CD4-positive, alpha-beta memory T cell (primary cell): ENCODE data around the gene PSMD12. TPM values are rescaled to one million over a fixed set of nuclear protein-coding genes. Genes with fewer than 3 reads are reported as not detected.
A peak's percentile ranks its signal among the peaks of the same experiment; 100 is the strongest.
"Not testable (repeated sequence)": the region's sequence is repeated elsewhere in the genome, so short reads cannot be mapped to it uniquely, and the experiment has no call there.

Experiments used
- CTCF ChIA-PET: fragments of 350-600 bp; sonication (Branson Sonifier 250); formaldehyde crosslinking; loops from one replicate; lab custom pipeline; 2021; ENCODE audit warnings: inconsistent platforms; ENCODE audit not compliant: partially characterized antibody; lab: Charles Lee
- POLR2A ChIA-PET: fragments of 350-600 bp; sonication (Branson Sonifier 250); formaldehyde crosslinking; loops from one replicate; lab custom pipeline; 2021; ENCODE audit not compliant: partially characterized antibody; lab: Charles Lee
- DNase-seq, 5 donors: peaks; one replicate each; pipeline versions ENCODE4 v3.0.0 to v3.0.0-alpha.2; 2020 to 2022; ENCODE audit warnings: mixed read lengths in 1 of 5
- H3K27ac ChIP-seq: one replicate; pipeline ENCODE4 v1.7.0; 2013; ENCODE audit warnings: low read depth, low read length
- H3K27me3 ChIP-seq: 2 replicates; pipeline ENCODE4 v1.7.0; 2013; ENCODE audit warnings: mild to moderate bottlenecking, low read length, moderate library complexity; ENCODE audit not compliant: insufficient read depth
- H3K36me3 ChIP-seq: 2 replicates; pipeline ENCODE4 v1.7.0; 2013; ENCODE audit warnings: mild to moderate bottlenecking, low read length, moderate library complexity; ENCODE audit not compliant: insufficient read depth
- H3K4me1 ChIP-seq: 2 replicates; pipeline ENCODE4 v1.7.0; 2013; ENCODE audit warnings: mild to moderate bottlenecking, low read length, moderate library complexity; ENCODE audit not compliant: insufficient read depth
- H3K4me3 ChIP-seq, 2 donors: one replicate each; pipeline ENCODE4 v1.7.0; 2013; ENCODE audit warnings: low read length in 2 of 2, mild to moderate bottlenecking in 1 of 2
- H3K9me3 ChIP-seq, 2 donors: one replicate each; pipeline ENCODE4 v1.7.0; 2013; ENCODE audit warnings: low read length in 2 of 2, control low read depth in 1 of 2; ENCODE audit not compliant: control insufficient read depth in 1 of 2
- H3K27ac Mint-ChIP-seq, 7 donors: one replicate each; pipeline ENCODE4 v1.8.0; 2020 to 2021; ENCODE audit warnings: mixed read lengths in 7 of 7, mild to moderate bottlenecking in 6 of 7, inconsistent platforms in 3 of 7, moderate library complexity in 3 of 7
- H3K27me3 Mint-ChIP-seq, 2 donors: one replicate each; pipeline ENCODE4 v1.8.0; 2020 to 2021; ENCODE audit warnings: mixed read lengths in 2 of 2
- H3K36me3 Mint-ChIP-seq, 2 donors: one replicate each; pipeline ENCODE4 v1.8.0; 2020 to 2021; ENCODE audit warnings: mixed read lengths in 2 of 2, inconsistent platforms in 1 of 2, mild to moderate bottlenecking in 1 of 2
- H3K4me1 Mint-ChIP-seq, 4 donors: one replicate each; pipeline ENCODE4 v1.8.0; 2020 to 2021; ENCODE audit warnings: mixed read lengths in 4 of 4, mild to moderate bottlenecking in 1 of 4
- H3K4me3 Mint-ChIP-seq, 8 donors: one replicate each; pipeline ENCODE4 v1.8.0; 2020 to 2021; ENCODE audit warnings: mixed read lengths in 8 of 8, mild to moderate bottlenecking in 7 of 8, moderate library complexity in 6 of 8, inconsistent platforms in 3 of 8
- H3K9me3 Mint-ChIP-seq, 8 donors: one replicate each; pipeline ENCODE4 v1.8.0; 2020 to 2021; ENCODE audit warnings: mixed read lengths in 8 of 8, mild to moderate bottlenecking in 5 of 8, inconsistent platforms in 3 of 8, moderate library complexity in 1 of 8
- intact Hi-C: fragments of 100-400 bp; cut with micrococcal nuclease; formaldehyde crosslinking; loops from one replicate; pipeline ENCODE4 v1.15.1; 2023
- polyA plus RNA-seq, 2 donors: library from polyadenylated mRNA; unstranded; fragments of 300-500 nt; fragmentation: Illumina TruSeq; gene quantifications; one replicate each; pipeline ENCODE4 v1.2.3, GENCODE V29; 2021
- total RNA-seq, 2 experiments: library from RNA; stranded (reverse); gene quantifications; one replicate each; pipeline ENCODE4 v1.2.3, GENCODE V29; 2021

The PSMD12 gene
- total and polyA plus RNA-seq, 4 experiments from 2014 or later: 34.5 to 49.8 (median 47.8) TPM

- Histone ChIP-seq H3K4me1 (no peaks in the 10 kb centered on the region), H3K27ac (no peak overlapping the region), H3K4me3 (no peak overlapping the region), H3K36me3 (peaks cover 73% of the 10 kb centered on the region), H3K9me3 (no peaks in the 10 kb centered on the region), H3K27me3 (no peaks in the 10 kb centered on the region)
- Mint-ChIP-seq H3K36me3 (peaks cover 45 to 73% of the 10 kb centered on the region in 2 donors), H3K27me3 (no peaks in the 10 kb centered on the region), H3K9me3 (no peaks in the 10 kb centered on the region), H3K27ac (peak overlapping the region in 1 of 7 donors; percentile 13), H3K4me3 (no peak overlapping the region), H3K4me1 (peaks cover 0 to 8% (median 2%) of the 10 kb centered on the region in 4 donors)
- ChIA-PET CTCF (no interaction called here), POLR2A (no interaction called here)
- DNase-seq: no peak
- intact Hi-C loops: no loop called here
Measured at GRCh38 chr17:67349420-67349819, 17.0 kb downstream of the PSMD12 start.

- intact Hi-C loops: no loop called here
- Mint-ChIP-seq H3K27me3 (no peaks in the 10 kb centered on the region), H3K9me3 (no peaks in the 10 kb centered on the region), H3K4me3 (no peak overlapping the region), H3K27ac (no peak overlapping the region), H3K4me1 (peaks cover 0 to 7% (median under 1%) of the 10 kb centered on the region in 4 donors), H3K36me3 (peaks cover 39 to 74% of the 10 kb centered on the region in 2 donors)
- DNase-seq: no peak
- H3K4me1 ChIP-seq: no peaks in the 10 kb centered on the region
- peaks cover 69% of the 10 kb centered on the region for H3K36me3 ChIP-seq
- H3K27ac ChIP-seq: no peak overlapping the region
- no peaks in the 10 kb centered on the region for H3K9me3 ChIP-seq
- ChIA-PET CTCF (no interaction called here), POLR2A (no interaction called here)
- no peak overlapping the region for H3K4me3 ChIP-seq
- H3K27me3 ChIP-seq: no peaks in the 10 kb centered on the region
Measured at GRCh38 chr17:67347826-67348225, 18.6 kb downstream of the PSMD12 start.

GRCh38 chr17:67343237-67343636 is 23.1 kb downstream of the PSMD12 start:
- Mint-ChIP-seq H3K27ac (peak overlapping the region in 2 of 7 donors; percentile 6 to 73), H3K9me3 (no peaks in the 10 kb centered on the region), H3K4me3 (no peak overlapping the region), H3K36me3 (peaks cover 52 to 72% of the 10 kb centered on the region in 2 donors), H3K4me1 (peaks cover 0 to 4% (median 0%) of the 10 kb centered on the region in 4 donors), H3K27me3 (no peaks in the 10 kb centered on the region)
- no peak overlapping the region for H3K27ac ChIP-seq
- H3K4me3 ChIP-seq: no peak overlapping the region
- intact Hi-C loops: no loop called here
- H3K4me1 ChIP-seq: no peaks in the 10 kb centered on the region
- H3K36me3 ChIP-seq: peaks cover 61% of the 10 kb centered on the region
- DNase-seq: no peak
- H3K27me3 ChIP-seq: no peaks in the 10 kb centered on the region
- POLR2A ChIA-PET: interaction anchor here (0.8 kb wide), 1 partner anchor 9 kb away, joined by 3 read pairs; no protein-coding TSS in a partner anchor
- no peaks in the 10 kb centered on the region for H3K9me3 ChIP-seq
- CTCF ChIA-PET: no interaction called here

GRCh38 chr17:67338353-67338752 is 28.0 kb downstream of the PSMD12 start:
- DNase-seq, H3K4me3 Mint-ChIP-seq, H3K4me1 ChIP-seq, H3K27me3 Mint-ChIP-seq, H3K9me3 ChIP-seq, H3K4me3 ChIP-seq, POLR2A ChIA-PET, H3K9me3 Mint-ChIP-seq, H3K27me3 ChIP-seq, intact Hi-C loops, H3K27ac ChIP-seq, H3K4me1 Mint-ChIP-seq: not testable (repeated sequence)
- CTCF ChIA-PET: interaction anchor here (1.4 kb wide), 1 partner anchor 117 kb away, joined by 3 read pairs; no protein-coding TSS in a partner anchor
- H3K36me3 ChIP-seq: peaks cover 24% of the 10 kb centered on the region
- H3K36me3 Mint-ChIP-seq: peaks cover 28 to 35% of the 10 kb centered on the region in 2 donors
- peak overlapping the region in 1 of 7 donors; percentile 53 for H3K27ac Mint-ChIP-seq

- ChIA-PET POLR2A (no interaction called here), CTCF (interaction anchor here (1.5 kb wide), 1 partner anchor 38 kb away, joined by 3 read pairs; no protein-coding TSS in a partner anchor)
- Mint-ChIP-seq H3K4me1 (no peaks in the 10 kb centered on the region), H3K27ac (no peak overlapping the region), H3K27me3 (no peaks in the 10 kb centered on the region), H3K9me3 (no peaks in the 10 kb centered on the region), H3K36me3 (peaks cover 21 to 24% of the 10 kb centered on the region in 2 donors), H3K4me3 (no peak overlapping the region)
- no peak for DNase-seq
- no peaks in the 10 kb centered on the region for H3K9me3 ChIP-seq
- no peaks in the 10 kb centered on the region for H3K27me3 ChIP-seq
- intact Hi-C loops: no loop called here
- H3K4me3 ChIP-seq: no peak overlapping the region
- H3K36me3 ChIP-seq: peaks cover 14% of the 10 kb centered on the region
- no peaks in the 10 kb centered on the region for H3K4me1 ChIP-seq
- H3K27ac ChIP-seq: no peak overlapping the region
Measured at GRCh38 chr17:67336859-67337258, 29.5 kb downstream of the PSMD12 start.

GRCh38 chr17:67335245-67335835 is 31.0 kb downstream of the PSMD12 start:
- Mint-ChIP-seq H3K9me3 (no peaks in the 10 kb centered on the region), H3K27me3 (no peaks in the 10 kb centered on the region), H3K4me3 (no peak overlapping the region), H3K36me3 (peaks cover 10 to 11% of the 10 kb centered on the region in 2 donors), H3K4me1 (no peaks in the 10 kb centered on the region), H3K27ac (no peak overlapping the region)
- H3K27ac ChIP-seq: no peak overlapping the region
- DNase-seq: no peak
- intact Hi-C loops: no loop called here
- no peak overlapping the region for H3K4me3 ChIP-seq
- POLR2A ChIA-PET: no interaction called here
- CTCF ChIA-PET: interaction anchor here (1.4 kb wide), 1 partner anchor 114 kb away, joined by 4 read pairs; no protein-coding TSS in a partner anchor
- H3K4me1 ChIP-seq: no peaks in the 10 kb centered on the region
- H3K27me3 ChIP-seq: no peaks in the 10 kb centered on the region
- no peaks in the 10 kb centered on the region for H3K9me3 ChIP-seq
- H3K36me3 ChIP-seq: peaks cover 3% of the 10 kb centered on the region

GRCh38 chr17:67332162-67332508 is 34.2 kb downstream of the PSMD12 start:
- CTCF ChIA-PET, H3K4me3 ChIP-seq, H3K9me3 ChIP-seq, intact Hi-C loops, POLR2A ChIA-PET, H3K36me3 Mint-ChIP-seq, H3K9me3 Mint-ChIP-seq, DNase-seq, H3K27me3 Mint-ChIP-seq, H3K27me3 ChIP-seq, H3K4me1 Mint-ChIP-seq, H3K27ac ChIP-seq, H3K4me1 ChIP-seq, H3K4me3 Mint-ChIP-seq, H3K36me3 ChIP-seq: not testable (repeated sequence)
- H3K27ac Mint-ChIP-seq: peak overlapping the region in 3 of 7 donors; percentile 1 to 38 (median 26)
